Smooth muscle cell (in vitro differentiated cells): ENCODE results near the gene KRTAP20-2. TPM values are rescaled to one million over a fixed set of nuclear protein-coding genes. Genes with fewer than 3 reads are reported as not detected.

Source experiments
- DNase-seq: peaks from one replicate; lab custom pipeline; 2025; ENCODE audit not compliant: unreplicated experiment; lab: John Stamatoyannopoulos, UW
- H2AFZ ChIP-seq: fragments of 200-600 bp; sonication (generic); 2 replicates; pipeline ENCODE4 v1.6.0; 2016; ENCODE audit warnings: antibody characterized with exemption, low read depth, mild to moderate bottlenecking
- H3F3A ChIP-seq: fragments of 200-600 bp; sonication (generic); 2 replicates; pipeline ENCODE4 v1.6.0; 2017; ENCODE audit warnings: antibody characterized with exemption, low read depth
- H3K27ac ChIP-seq: fragments of 200-600 bp; sonication (generic); 2 replicates; pipeline ENCODE4 v1.5.1; 2016; ENCODE audit warnings: low read depth, mild to moderate bottlenecking
- H3K27me3 ChIP-seq: fragments of 200-600 bp; sonication (generic); 2 replicates; pipeline ENCODE4 v1.6.1; 2016; ENCODE audit warnings: low read depth, mild to moderate bottlenecking
- H3K36me3 ChIP-seq: fragments of 200-600 bp; sonication (generic); 2 replicates; pipeline ENCODE4 v1.5.1; 2016; ENCODE audit warnings: low read depth
- H3K4me1 ChIP-seq: fragments of 200-600 bp; sonication (generic); 2 replicates; pipeline ENCODE4 v1.5.1; 2016; ENCODE audit warnings: low read depth
- H3K4me2 ChIP-seq: fragments of 200-600 bp; sonication (generic); 2 replicates; pipeline ENCODE4 v1.6.0; 2016; ENCODE audit warnings: mild to moderate bottlenecking
- H3K4me3 ChIP-seq: fragments of 200-600 bp; sonication (generic); 2 replicates; pipeline ENCODE4 v1.5.1; 2016; ENCODE audit warnings: mild to moderate bottlenecking
- H3K79me2 ChIP-seq: fragments of 200-600 bp; sonication (generic); 2 replicates; pipeline ENCODE4 v1.6.0; 2016; ENCODE audit warnings: low read depth, mild to moderate bottlenecking
- H3K9ac ChIP-seq: fragments of 200-600 bp; sonication (generic); 2 replicates; pipeline ENCODE4 v1.6.0; 2016; ENCODE audit warnings: low read depth
- H3K9me3 ChIP-seq: fragments of 200-600 bp; sonication (generic); replicated peaks from 2 replicates; pipeline ENCODE4 v1.5.1; 2016; ENCODE audit warnings: low read depth
- H4K20me1 ChIP-seq: fragments of 200-600 bp; sonication (generic); 2 replicates; pipeline ENCODE4 v1.6.0; 2016; ENCODE audit warnings: low read depth
- WGBS: methylation state at CpG from one replicate; pipeline ENCODE4 v1.1.7; 2016; ENCODE audit warnings: low lambda C conversion rate; 5-methylcytosine and 5-hydroxymethylcytosine counted together
- polyA plus RNA-seq: library from polyadenylated mRNA; unstranded; fragments of >200 nt; fragmentation: Nextera tagmentation; extraction: Ambion mirVana; gene quantifications from 2 replicates; pipeline ENCODE4 v1.2.1, GENCODE V29; 2016
- total RNA-seq: library from RNA; depleted of rRNA; stranded (reverse); fragments of >200 nt; gene quantifications from 2 replicates; pipeline ENCODE4 v1.2.3, GENCODE V29; 2014
- TF ChIP-seq, protein P1 (sequence below): fragments of 200-600 bp; sonication (generic); IDR thresholded peaks from 2 replicates; pipeline ENCODE4 v1.5.1; 2017; ENCODE audit warnings: borderline replicate concordance, mild to moderate bottlenecking, antibody characterized with exemption; ENCODE audit not compliant: insufficient read depth, poor library complexity, severe bottlenecking

Gene KRTAP20-2
- total and polyA plus RNA-seq, 2 experiments from 2014 or later = not detected

DNA sequence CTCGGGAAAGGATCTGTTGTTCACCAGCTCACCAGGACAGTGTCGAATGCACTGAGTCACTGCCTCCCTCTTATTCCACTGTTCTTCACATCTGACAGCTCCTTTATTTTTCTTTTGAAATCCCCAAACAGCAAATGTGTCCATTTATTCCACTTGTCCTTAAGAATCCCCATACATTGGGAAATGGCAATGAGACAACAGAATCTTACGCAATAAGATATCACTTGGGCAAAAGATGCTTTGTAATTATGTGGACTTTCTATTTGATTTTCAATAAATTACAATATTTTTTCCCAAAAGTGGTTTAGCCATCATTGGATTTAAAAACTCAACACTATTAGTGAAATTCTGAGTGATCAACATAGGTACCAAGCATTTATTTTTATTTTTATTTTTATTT is 3.7 kb downstream of the KRTAP20-2 start:
- H3K9ac ChIP-seq = no peak overlapping the region
- no peak overlapping the region for H2AFZ ChIP-seq
- H3K27me3 ChIP-seq = no peaks in the 10 kb centered on the region
- H3K27ac ChIP-seq = no peak overlapping the region
- H3K79me2 ChIP-seq = no peaks in the 10 kb centered on the region
- no peak for DNase-seq
- no peak overlapping the region for H3K4me2 ChIP-seq
- no peaks in the 10 kb centered on the region for H3F3A ChIP-seq
- H3K4me3 ChIP-seq = no peak overlapping the region
- WGBS = 83% methylated on average over 3 of the region's 3 CpGs
- H3K9me3 ChIP-seq = no peaks in the 10 kb centered on the region
- TF ChIP-seq, protein P1, sequence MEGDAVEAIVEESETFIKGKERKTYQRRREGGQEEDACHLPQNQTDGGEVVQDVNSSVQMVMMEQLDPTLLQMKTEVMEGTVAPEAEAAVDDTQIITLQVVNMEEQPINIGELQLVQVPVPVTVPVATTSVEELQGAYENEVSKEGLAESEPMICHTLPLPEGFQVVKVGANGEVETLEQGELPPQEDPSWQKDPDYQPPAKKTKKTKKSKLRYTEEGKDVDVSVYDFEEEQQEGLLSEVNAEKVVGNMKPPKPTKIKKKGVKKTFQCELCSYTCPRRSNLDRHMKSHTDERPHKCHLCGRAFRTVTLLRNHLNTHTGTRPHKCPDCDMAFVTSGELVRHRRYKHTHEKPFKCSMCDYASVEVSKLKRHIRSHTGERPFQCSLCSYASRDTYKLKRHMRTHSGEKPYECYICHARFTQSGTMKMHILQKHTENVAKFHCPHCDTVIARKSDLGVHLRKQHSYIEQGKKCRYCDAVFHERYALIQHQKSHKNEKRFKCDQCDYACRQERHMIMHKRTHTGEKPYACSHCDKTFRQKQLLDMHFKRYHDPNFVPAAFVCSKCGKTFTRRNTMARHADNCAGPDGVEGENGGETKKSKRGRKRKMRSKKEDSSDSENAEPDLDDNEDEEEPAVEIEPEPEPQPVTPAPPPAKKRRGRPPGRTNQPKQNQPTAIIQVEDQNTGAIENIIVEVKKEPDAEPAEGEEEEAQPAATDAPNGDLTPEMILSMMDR = no peak
- no peaks in the 10 kb centered on the region for H3K4me1 ChIP-seq
- no peaks in the 10 kb centered on the region for H3K36me3 ChIP-seq
- no peaks in the 10 kb centered on the region for H4K20me1 ChIP-seq

DNA sequence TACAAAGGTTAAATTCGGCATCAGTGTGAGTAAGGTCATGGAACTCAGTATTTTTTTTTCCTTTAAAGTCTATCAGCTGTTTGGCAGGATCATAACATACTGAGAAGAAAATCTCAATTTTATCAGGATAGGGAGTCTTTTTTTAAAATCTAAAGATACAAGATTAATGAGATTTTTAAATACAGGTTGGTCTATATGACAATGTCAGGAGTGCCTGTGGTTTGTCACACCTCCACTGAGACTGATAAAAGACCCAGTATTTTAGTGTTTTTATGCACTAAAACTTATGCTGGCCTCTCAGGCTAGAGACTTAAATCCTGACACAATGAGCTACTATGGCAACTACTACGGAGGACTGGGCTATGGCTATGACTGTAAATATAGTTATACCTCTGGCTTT is 7.6 kb downstream of the KRTAP20-2 start, which contains the start of gene KRTAP20-3:
TSS of gene KRTAP20-3 (plus strand) at position 301 of the 400 bp plus-strand sequence.
- no peaks in the 10 kb centered on the region for H4K20me1 ChIP-seq
- no peaks in the 10 kb centered on the region for H3K36me3 ChIP-seq
- H3K4me1 ChIP-seq = no peaks in the 10 kb centered on the region
- H3K27ac ChIP-seq = no peak within 1 kb of the TSS
- H3K4me2 ChIP-seq = no peak within 1 kb of the TSS
- no peak within 1 kb of the TSS for H3K4me3 ChIP-seq
- TF ChIP-seq, protein P1 = no peak
- 94% methylated on average over 2 of the region's 2 CpGs for WGBS
- no peaks in the 10 kb centered on the region for H3F3A ChIP-seq
- H3K9me3 ChIP-seq = no peaks in the 10 kb centered on the region
- no peak within 1 kb of the TSS for H2AFZ ChIP-seq
- H3K79me2 ChIP-seq = no peaks in the 10 kb centered on the region
- no peaks in the 10 kb centered on the region for H3K27me3 ChIP-seq
- DNase-seq = no peak
- no peak within 1 kb of the TSS for H3K9ac ChIP-seq

DNA sequence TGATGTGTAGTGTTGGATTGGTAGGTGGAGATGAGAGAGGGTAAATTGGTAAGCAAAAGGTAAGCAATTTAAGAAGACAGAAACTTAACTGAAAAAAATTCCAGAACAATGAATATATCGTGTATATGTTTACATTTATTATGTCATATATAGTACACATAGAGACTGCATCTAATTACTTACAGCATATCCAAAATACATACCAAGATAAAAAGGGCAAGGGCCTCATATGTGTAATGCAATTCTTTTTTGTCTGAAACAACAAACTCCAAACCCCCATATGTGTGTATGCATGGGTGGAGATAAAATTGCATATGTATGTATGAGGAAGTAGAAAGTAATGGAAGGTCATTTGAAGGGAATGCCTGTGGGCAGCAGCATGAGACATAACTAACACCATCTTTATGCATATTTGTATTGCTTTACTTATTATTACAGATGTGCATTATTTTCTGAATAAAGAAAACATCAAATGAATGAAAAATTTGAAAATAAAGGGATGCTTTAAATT is 12.0 kb downstream of the KRTAP20-2 start:
- 80% methylated on average over 1 of the region's 1 CpG for whole genome bisulfite sequencing
- H3K4me2 ChIP-seq = no peak overlapping the region
- no peaks in the 10 kb centered on the region for H3K27me3 ChIP-seq
- TF ChIP-seq, protein P1 = no peak
- no peaks in the 10 kb centered on the region for H4K20me1 ChIP-seq
- H3K27ac ChIP-seq = no peak overlapping the region
- H2AFZ ChIP-seq = no peak overlapping the region
- no peak overlapping the region for H3K4me3 ChIP-seq
- H3K79me2 ChIP-seq = no peaks in the 10 kb centered on the region
- H3K9ac ChIP-seq = no peak overlapping the region
- H3K36me3 ChIP-seq = no peaks in the 10 kb centered on the region
- DNase-seq = no peak
- no peaks in the 10 kb centered on the region for H3K9me3 ChIP-seq
- H3K4me1 ChIP-seq = no peaks in the 10 kb centered on the region
- H3F3A ChIP-seq = no peaks in the 10 kb centered on the region

DNA sequence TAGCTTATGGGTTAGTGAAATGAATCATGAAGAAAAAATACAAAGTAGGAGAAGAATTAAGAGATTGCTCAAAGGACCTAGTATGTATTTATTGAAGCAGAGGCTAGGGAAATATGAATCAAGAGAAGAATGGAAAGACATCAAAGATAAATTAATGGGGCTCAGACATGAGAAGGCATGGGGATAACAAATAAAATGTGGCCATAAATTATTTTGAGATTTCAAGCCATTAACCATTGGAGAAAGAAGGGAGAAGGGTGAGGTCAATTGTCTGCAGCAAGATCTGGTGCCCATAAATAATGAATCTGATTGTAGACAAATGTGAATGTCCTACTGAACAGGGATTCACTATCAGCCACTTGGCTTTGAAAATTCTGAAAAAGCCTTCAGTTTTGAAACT is 17.9 kb downstream of the KRTAP20-2 start:
- Histone ChIP-seq H3K27ac (no peak overlapping the region), H3K4me1 (no peaks in the 10 kb centered on the region), H3K9ac (no peak overlapping the region), H2AFZ (no peak overlapping the region), H3F3A (no peaks in the 10 kb centered on the region), H3K36me3 (no peaks in the 10 kb centered on the region), H3K79me2 (no peaks in the 10 kb centered on the region), H3K4me2 (no peak overlapping the region), H4K20me1 (no peaks in the 10 kb centered on the region), H3K27me3 (no peaks in the 10 kb centered on the region), H3K9me3 (no peaks in the 10 kb centered on the region), H3K4me3 (no peak overlapping the region)
- no peak for DNase-seq
- TF ChIP-seq, protein P1 = no peak
